PC-9 (cell line): Measurements from ENCODE around the gene SRP14. TPM values are rescaled to one million over a fixed set of nuclear protein-coding genes. Genes with fewer than 3 reads are reported as not detected.
"Not testable (repeated sequence)": the region's sequence is repeated elsewhere in the genome, so short reads cannot be mapped to it uniquely, and the experiment has no call there.

Source experiments
- BruUV-seq: library from RNA; stranded (reverse); fragments of 400-500 nt; replicated peaks from 2 replicates; lab custom pipeline; 2021; lab: Mats Ljungman, UMichigan
- CTCF ChIA-PET: fragments of 300-600 bp; sonication (Branson Sonifier 250); formaldehyde crosslinking; loops from one replicate; lab custom pipeline; 2022; ENCODE audit warnings: antibody characterized with exemption; lab: Charles Lee
- POLR2A ChIA-PET: fragments of 300-600 bp; sonication (Branson Sonifier 250); formaldehyde crosslinking; loops from one replicate; lab custom pipeline; 2022; ENCODE audit warnings: antibody characterized with exemption; ENCODE audit not compliant: unreplicated experiment; lab: Charles Lee
- DNase-seq, 2 experiments: peaks; one replicate each; pipeline versions ENCODE4 v3.0.0 to v3.0.0-alpha.2; 2015 to 2022; ENCODE audit warnings: mixed read lengths in 1 of 2
- H2AFZ ChIP-seq: fragments of 200-600 bp; sonication (generic); 2 replicates; pipeline ENCODE4 v1.8.1; 2017; ENCODE audit warnings: antibody characterized with exemption
- H3F3A ChIP-seq: fragments of 200-600 bp; sonication (generic); 2 replicates; pipeline ENCODE4 v1.8.1; 2017; ENCODE audit warnings: antibody characterized with exemption, mild to moderate bottlenecking, low read depth; ENCODE audit not compliant: insufficient read depth
- H3K27ac ChIP-seq: fragments of 200-600 bp; sonication (generic); 2 replicates; pipeline ENCODE4 v1.6.1; 2016; ENCODE audit warnings: mixed run types
- H3K27me3 ChIP-seq: fragments of 200-600 bp; sonication (generic); 2 replicates; pipeline ENCODE4 v1.6.1; 2016; ENCODE audit warnings: low read depth, mixed run types; ENCODE audit not compliant: insufficient read depth
- H3K36me3 ChIP-seq: fragments of 200-600 bp; sonication (generic); 2 replicates; pipeline ENCODE4 v1.6.1; 2016; ENCODE audit warnings: low read depth, mixed run types
- H3K4me1 ChIP-seq: fragments of 200-600 bp; sonication (generic); replicated peaks from 2 replicates; pipeline ENCODE4 v1.6.1; 2016; ENCODE audit warnings: mixed run types; ENCODE audit not compliant: insufficient read depth
- H3K4me2 ChIP-seq: fragments of 200-600 bp; sonication (generic); 2 replicates; pipeline ENCODE4 v1.6.1; 2017; ENCODE audit warnings: mixed run types
- H3K4me3 ChIP-seq: fragments of 200-600 bp; sonication (generic); 2 replicates; pipeline ENCODE4 v1.6.1; 2016; ENCODE audit warnings: mixed run types
- H3K79me2 ChIP-seq: fragments of 200-600 bp; sonication (generic); 2 replicates; pipeline ENCODE4 v1.6.1; 2017; ENCODE audit warnings: low read depth, mixed run types
- H3K9me2 ChIP-seq: fragments of 200-600 bp; sonication (generic); 2 replicates; pipeline ENCODE4 v1.8.1; 2017; ENCODE audit warnings: mild to moderate bottlenecking; ENCODE audit not compliant: insufficient read depth
- H3K9me3 ChIP-seq: fragments of 200-600 bp; sonication (generic); 2 replicates; pipeline ENCODE4 v1.8.1; 2016; ENCODE audit warnings: low read depth; ENCODE audit not compliant: insufficient read depth
- H4K20me1 ChIP-seq: fragments of 200-600 bp; sonication (generic); 2 replicates; pipeline ENCODE4 v1.8.1; 2017; ENCODE audit not compliant: insufficient read depth
- CTCF ChIP-seq: fragments of 200-600 bp; sonication (generic); conservative IDR thresholded peaks from 2 replicates; pipeline ENCODE4 v1.6.1; 2017; ENCODE audit warnings: mixed run types, antibody characterized with exemption, mild to moderate bottlenecking, moderate library complexity
- EZH2 ChIP-seq: fragments of 200-600 bp; sonication (generic); IDR thresholded peaks from 2 replicates; pipeline ENCODE4 v1.8.0; 2017; ENCODE audit warnings: antibody characterized with exemption, low read depth
- intact Hi-C: fragments of 100-400 bp; cut with micrococcal nuclease; formaldehyde crosslinking; loops from one replicate; pipeline ENCODE4 v1.10.0; 2022; ENCODE audit not compliant: unreplicated experiment
- total RNA-seq: library from RNA; stranded (reverse); gene quantifications from 2 replicates; pipeline ENCODE4 v1.2.3, GENCODE V29; 2021

The SRP14 gene
- total RNA-seq, 1 experiment from 2014 or later: 196 TPM

GRCh38 chr15:39997639-39998038, 41.3 kb downstream of the SRP14 start:
- no peaks in the 10 kb centered on the region for H3K9me2 ChIP-seq
- CTCF ChIA-PET: no interaction called here

GRCh38 chr15:39997031-39997430, 42.0 kb downstream of the SRP14 start:
- H3K4me1 ChIP-seq: no peaks in the 10 kb centered on the region
- no peak overlapping the region for H3K27ac ChIP-seq
- no peaks in the 10 kb centered on the region for H3K9me2 ChIP-seq
- DNase-seq: peak in 1 of 2 experiments; percentile 49
- TF ChIP-seq CTCF (no peak), EZH2 (no peak)
- no peak overlapping the region for H3K4me2 ChIP-seq
- intact Hi-C loops: no loop called here
- no peaks in the 10 kb centered on the region for H3K9me3 ChIP-seq
- CTCF ChIA-PET: no interaction called here
- POLR2A ChIA-PET: no interaction called here
- no peaks in the 10 kb centered on the region for H3K79me2 ChIP-seq
- no peak overlapping the region for H2AFZ ChIP-seq
- no peaks in the 10 kb centered on the region for H4K20me1 ChIP-seq
- BruUV-seq: no TSS peak
- H3K4me3 ChIP-seq: no peak overlapping the region
- H3K27me3 ChIP-seq: no peaks in the 10 kb centered on the region
- H3F3A ChIP-seq: no peaks in the 10 kb centered on the region
- peaks cover 9% of the 10 kb centered on the region for H3K36me3 ChIP-seq

More at GRCh38 chr15:39997639-39998038, 41.3 kb downstream of the SRP14 start:
- Histone ChIP-seq H3F3A (no peaks in the 10 kb centered on the region), H4K20me1 (no peaks in the 10 kb centered on the region), H3K4me3 (no peak overlapping the region), H3K79me2 (no peaks in the 10 kb centered on the region), H3K9me3 (no peaks in the 10 kb centered on the region), H3K27me3 (no peaks in the 10 kb centered on the region), H3K36me3 (peaks cover 9% of the 10 kb centered on the region; the same call in 1 of the 2 replicates), H3K27ac (no peak overlapping the region), H3K4me1 (no peaks in the 10 kb centered on the region), H3K4me2 (no peak overlapping the region), H2AFZ (no peak overlapping the region)
- no TSS peak for BruUV-seq
- TF ChIP-seq CTCF: no peak
- TF ChIP-seq EZH2: no peak
- no peak for DNase-seq
- intact Hi-C loops: no loop called here
- POLR2A ChIA-PET: no interaction called here

GRCh38 chr15:39996228-39996627, 42.8 kb downstream of the SRP14 start:
- H3K79me2 ChIP-seq, H3K9me3 ChIP-seq, CTCF ChIA-PET, H3K27ac ChIP-seq, H3K36me3 ChIP-seq, H3K9me2 ChIP-seq, H2AFZ ChIP-seq, H3K4me1 ChIP-seq, H4K20me1 ChIP-seq, POLR2A ChIA-PET, BruUV-seq, intact Hi-C loops, H3K4me3 ChIP-seq, H3K4me2 ChIP-seq, H3K27me3 ChIP-seq, H3F3A ChIP-seq, DNase-seq: not testable (repeated sequence)

DNA sequence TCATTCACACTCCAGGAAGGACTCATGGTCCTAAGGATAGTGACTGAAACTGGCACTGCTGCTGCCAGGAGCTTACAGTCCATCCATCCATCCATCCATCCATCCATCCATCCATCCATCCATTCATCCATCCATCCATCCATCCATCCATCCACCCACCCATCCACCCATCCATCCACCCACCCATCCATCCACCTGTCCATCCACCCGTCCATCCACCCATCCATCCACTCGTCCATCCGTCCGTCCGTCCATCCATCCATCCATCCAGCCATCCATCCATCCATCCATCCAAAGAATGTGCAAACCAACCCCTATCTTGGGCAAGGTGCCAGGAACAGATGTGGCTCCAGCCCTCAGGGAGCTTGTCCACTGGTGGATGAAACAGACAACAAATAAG, 46.0 kb downstream of the SRP14 start:
- intact Hi-C loops, H3K9me3 ChIP-seq, H4K20me1 ChIP-seq, H3K9me2 ChIP-seq, CTCF ChIA-PET, H3F3A ChIP-seq, H3K79me2 ChIP-seq, H2AFZ ChIP-seq, DNase-seq, H3K27ac ChIP-seq, H3K4me3 ChIP-seq, H3K27me3 ChIP-seq, H3K36me3 ChIP-seq, BruUV-seq, H3K4me2 ChIP-seq, POLR2A ChIA-PET, H3K4me1 ChIP-seq: not testable (repeated sequence)
